ENCODE measurements around the gene CHAT.
A peak's percentile ranks its signal among the peaks of the same experiment; 100 is the strongest.

The CHAT gene

GRCh38 chr10:49597426-49598163 is 16.2 kb upstream of the CHAT start:
- DNase-seq, result no peak

- no peak for DNase-seq
Measured at GRCh38 chr10:49598164-49598856, 15.5 kb upstream of the CHAT start.

GRCh38 chr10:49598986-49599385 is 14.9 kb upstream of the CHAT start:
- no peak for DNase-seq

- DNase-seq, result no peak
Measured at GRCh38 chr10:49599546-49599945, 14.3 kb upstream of the CHAT start.

GRCh38 chr10:49600046-49600445 is 13.8 kb upstream of the CHAT start:
- DNase-seq, result no peak

GRCh38 chr10:49600781-49601400 is 12.9 kb upstream of the CHAT start:
- no peak for DNase-seq

GRCh38 chr10:49601857-49602256 is 12.0 kb upstream of the CHAT start:
- no peak for DNase-seq

GRCh38 chr10:49602380-49603023 is 11.3 kb upstream of the CHAT start:
- DNase-seq, result peak; percentile 1

GRCh38 chr10:49605216-49605938 is 8.5 kb upstream of the CHAT start:
- DNase-seq, result peak; percentile 13

GRCh38 chr10:49605939-49606509 is 7.8 kb upstream of the CHAT start:
- peak; percentile 4 for DNase-seq

- peak; percentile 88 for DNase-seq
Measured at GRCh38 chr10:49606981-49607535, 6.8 kb upstream of the CHAT start.

GRCh38 chr10:49608166-49609005 is 5.5 kb upstream of the CHAT start:
- peak; percentile 35 for DNase-seq

- no peak for DNase-seq
Measured at GRCh38 chr10:49609006-49609282, 4.9 kb upstream of the CHAT start.

- DNase-seq, result no peak
Measured at GRCh38 chr10:49609283-49610113, 4.3 kb upstream of the CHAT start.

- no peak for DNase-seq
Measured at GRCh38 chr10:49610114-49610457, 3.8 kb upstream of the CHAT start, which contains the start of gene SLC18A3. Gene SLC18A3 (plus strand): TSS chr10:49610310. CDS start chr10:49610741, 431 bp downstream.

- DNase-seq, result no peak
Measured at GRCh38 chr10:49610458-49611165, 3.2 kb upstream of the CHAT start.

- DNase-seq, result no peak
Measured at GRCh38 chr10:49611166-49611815, 2.5 kb upstream of the CHAT start.

- peak; percentile 52 for DNase-seq
Measured at GRCh38 chr10:49611816-49612512, 1.9 kb upstream of the CHAT start.

Measured in activated CD8-positive, alpha-beta memory T cell treated with anti-CD3 and anti-CD28 coated beads, Interleukin-2, amount 50 U/mL, for 48 hours (primary cell).